ENCODE measurements around the gene BEND7.
"Not testable (repeated sequence)": the region's sequence is repeated elsewhere in the genome, so short reads cannot be mapped to it uniquely, and the experiment has no call there.

BEND7 gene

GRCh38 chr10:13425397-13425796 is 103.4 kb downstream of the BEND7 start:
- FAIRE-seq (no peak), DNase-seq (ENCODE audit: insufficient read length, low spot score) (no peak)

GRCh38 chr10:13422800-13423199 is 106.0 kb downstream of the BEND7 start:
- FAIRE-seq, result peak; percentile 60
- DNase-seq (ENCODE audit: insufficient read length, low spot score), result no peak

- FAIRE-seq (no peak), DNase-seq (ENCODE audit: insufficient read length, low spot score) (no peak)
Measured at GRCh38 chr10:13421382-13421917, 107.4 kb downstream of the BEND7 start.

GRCh38 chr10:13420532-13421307 is 108.1 kb downstream of the BEND7 start:
- DNase-seq (ENCODE audit: insufficient read length, low spot score), result no peak
- no peak for FAIRE-seq

DNA sequence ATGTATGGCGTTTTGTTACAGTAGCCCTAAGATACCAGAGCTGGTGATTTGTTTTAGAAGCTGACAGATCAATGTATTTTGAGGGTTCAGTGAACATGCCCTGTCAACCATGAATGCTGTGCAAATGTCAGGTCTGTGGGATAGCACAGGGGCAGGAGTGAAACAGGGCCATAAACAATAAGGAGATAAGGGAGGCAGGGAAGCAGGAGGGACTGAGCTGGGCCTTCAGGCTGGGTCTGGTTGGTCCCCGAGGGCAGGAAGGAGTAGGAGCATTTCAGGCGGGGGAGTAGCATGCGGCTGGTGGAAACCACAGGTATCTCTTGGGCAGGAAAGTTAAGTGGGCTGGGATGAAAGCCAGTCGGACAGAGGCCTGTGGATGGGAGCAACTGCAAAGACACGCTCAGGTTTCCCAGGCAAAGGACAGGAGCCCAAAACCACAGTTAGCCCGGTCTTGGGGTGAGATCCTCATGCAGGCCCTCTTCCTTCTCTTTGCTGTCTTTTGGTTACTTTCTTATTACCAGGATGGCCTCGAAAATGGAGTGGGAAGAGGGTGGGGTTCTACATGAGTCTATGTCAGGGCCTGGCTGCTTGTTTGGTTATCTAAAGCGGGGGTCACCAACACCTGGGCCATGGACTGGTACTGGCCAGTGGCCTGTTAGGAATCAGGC is 111.2 kb downstream of the BEND7 start:
- FAIRE-seq, result no peak
- no peak for DNase-seq (ENCODE audit: insufficient read length, low spot score)

- DNase-seq (ENCODE audit: insufficient read length, low spot score), result no peak
- no peak for FAIRE-seq
Measured at GRCh38 chr10:13416760-13417159, 112.1 kb downstream of the BEND7 start.

- no peak for FAIRE-seq
- no peak for DNase-seq (ENCODE audit: insufficient read length, low spot score)
Measured at GRCh38 chr10:13414855-13415254, 114.0 kb downstream of the BEND7 start.

DNA sequence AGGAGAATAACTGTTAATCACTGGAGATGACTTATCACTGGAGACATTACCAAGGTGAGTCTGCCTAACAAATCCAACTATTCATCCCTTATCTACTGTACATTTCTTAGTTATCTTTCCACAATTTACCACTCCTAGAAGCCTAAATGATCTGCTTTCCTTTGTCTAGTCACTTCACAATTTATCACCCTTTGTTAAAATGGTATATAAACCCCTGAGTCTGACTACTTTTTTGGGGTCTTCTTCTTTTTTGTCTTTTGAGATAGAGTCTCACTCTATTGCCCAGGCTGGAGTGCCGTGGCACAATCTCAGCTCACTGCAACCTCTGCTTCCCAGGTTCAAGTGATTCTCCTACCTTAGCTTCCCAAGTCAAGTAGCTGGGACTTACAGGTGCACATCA is 114.7 kb downstream of the BEND7 start:
- DNase-seq (ENCODE audit: insufficient read length, low spot score), result no peak
- FAIRE-seq, result no peak

GRCh38 chr10:13412894-13413293 is 115.9 kb downstream of the BEND7 start:
- DNase-seq (ENCODE audit: insufficient read length, low spot score) (no peak), FAIRE-seq (no peak)

DNA sequence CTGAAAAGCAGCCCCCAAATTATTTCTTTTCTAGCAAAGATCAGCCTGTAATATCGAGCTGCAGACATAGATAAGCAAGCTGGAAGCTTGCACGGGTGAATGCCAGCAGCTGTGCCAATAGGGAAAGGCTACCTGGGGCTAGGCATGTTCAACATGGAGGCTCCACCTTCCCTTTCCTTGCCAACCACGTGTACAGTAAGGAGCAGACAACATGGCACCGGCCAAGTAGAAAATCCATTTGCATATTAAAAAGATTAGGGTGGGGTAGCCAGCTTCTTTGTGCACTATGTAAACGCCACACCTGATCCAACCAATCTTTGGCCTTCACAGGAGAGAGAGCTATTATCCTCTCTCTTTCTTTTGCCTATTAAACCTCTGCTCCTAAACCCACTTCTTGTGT is 124.0 kb downstream of the BEND7 start:
- no peak for DNase-seq (ENCODE audit: insufficient read length, low spot score)
- FAIRE-seq, result no peak

DNA sequence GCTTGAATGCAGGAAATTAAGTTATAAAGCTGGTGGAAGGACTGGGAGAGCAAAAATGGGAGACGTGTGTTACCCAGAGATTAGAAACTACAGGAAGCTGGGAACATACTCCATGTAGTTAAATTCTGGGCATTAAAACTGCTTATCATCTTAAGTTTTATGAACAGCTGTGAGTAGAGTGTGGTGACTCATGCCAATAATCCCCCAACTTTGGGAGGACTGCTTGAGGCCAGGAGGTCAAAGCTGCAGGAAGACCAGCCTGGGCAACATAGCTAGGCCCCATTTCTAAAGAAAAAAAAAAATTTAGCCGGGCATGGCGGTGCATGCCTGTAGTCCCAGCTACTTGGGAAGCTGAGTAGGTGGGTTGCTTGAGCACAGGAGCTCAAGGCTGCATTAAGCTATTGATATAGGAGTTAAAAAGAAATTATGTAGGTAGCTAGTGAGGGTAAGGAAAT is 124.5 kb downstream of the BEND7 start:
- no peak for FAIRE-seq
- no peak for DNase-seq (ENCODE audit: insufficient read length, low spot score)

DNA sequence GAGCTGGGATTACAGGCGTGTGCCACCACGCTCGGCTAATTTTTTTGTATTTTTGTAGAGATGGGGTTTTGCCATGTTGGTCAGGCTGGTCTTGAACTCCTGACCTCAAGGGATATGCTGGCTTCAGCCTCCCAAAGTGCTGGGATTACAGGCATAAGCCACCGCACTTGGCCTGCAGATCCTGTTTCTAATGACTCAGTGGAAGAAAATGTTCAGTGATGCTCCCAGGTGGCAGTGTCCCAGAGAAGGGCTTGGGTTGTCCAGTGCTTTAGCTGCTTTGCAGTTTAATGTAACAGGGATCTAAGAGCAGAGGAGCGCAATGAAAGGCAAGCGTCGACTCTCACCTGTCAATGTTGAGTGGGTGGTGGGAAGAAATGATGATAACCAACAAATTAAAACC is 125.4 kb downstream of the BEND7 start:
- not testable (repeated sequence) for DNase-seq (ENCODE audit: insufficient read length, low spot score); FAIRE-seq

GRCh38 chr10:13402021-13402420 is 126.8 kb downstream of the BEND7 start:
- no peak for FAIRE-seq

DNA sequence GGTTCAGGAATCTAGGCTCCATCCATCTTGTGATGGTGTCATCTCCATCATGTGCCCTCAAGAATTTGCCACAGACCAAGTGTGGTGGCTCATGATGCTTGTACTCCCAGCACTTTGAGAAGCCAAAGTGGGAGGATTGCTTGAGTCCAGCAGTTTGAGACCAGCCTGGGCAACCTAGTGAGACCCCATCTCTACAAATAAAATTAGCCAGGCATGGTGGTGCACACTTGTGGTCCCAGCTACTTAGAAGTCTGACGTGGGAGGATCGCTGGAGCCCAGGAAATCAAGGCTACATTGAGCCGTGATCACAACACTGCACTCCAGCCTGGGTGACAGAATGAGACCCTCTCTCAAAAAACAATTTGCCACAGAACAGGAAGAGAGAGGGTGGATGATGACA is 127.7 kb downstream of the BEND7 start:
- DNase-seq (ENCODE audit: insufficient read length, low spot score), result no peak
- no peak for FAIRE-seq

More at GRCh38 chr10:13402021-13402420, 126.8 kb downstream of the BEND7 start:
- no peak for DNase-seq (ENCODE audit: insufficient read length, low spot score)

DNA sequence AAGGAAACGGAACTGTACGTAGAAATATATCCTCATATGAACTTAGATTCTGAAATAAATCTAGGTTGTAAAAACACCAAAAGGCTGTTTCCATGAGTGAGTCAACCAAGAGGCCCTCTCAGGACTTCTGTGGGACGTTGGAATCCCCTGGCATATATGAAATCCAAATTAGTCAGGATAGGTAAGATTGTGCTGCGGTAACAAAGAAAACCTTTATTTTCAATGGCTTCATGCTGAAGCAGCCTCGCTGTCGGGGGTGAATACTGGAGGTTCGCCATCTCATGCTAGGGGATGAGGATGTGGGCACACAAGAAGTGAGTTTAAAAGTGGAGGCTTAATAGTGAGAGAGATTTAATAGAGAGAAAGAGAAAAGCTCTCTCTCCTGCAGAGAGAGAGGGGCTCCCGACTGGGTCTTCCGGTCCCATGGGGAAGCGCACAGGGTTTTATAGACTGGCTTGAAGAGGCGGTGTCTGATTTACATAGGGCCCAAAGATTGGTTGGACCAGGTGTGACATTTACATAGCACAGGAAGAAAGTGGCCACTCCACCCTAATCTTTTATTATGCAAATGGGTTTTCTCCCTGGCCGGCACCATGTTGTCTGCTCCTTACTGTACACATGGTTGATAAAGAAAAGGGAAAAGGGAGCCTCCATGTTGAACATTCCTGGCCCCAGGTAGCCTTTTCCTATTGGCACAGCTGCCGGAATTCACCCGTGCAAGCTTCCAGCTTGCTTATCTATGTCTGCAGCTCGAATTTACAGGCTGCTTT is 128.4 kb downstream of the BEND7 start:
- FAIRE-seq (no peak), DNase-seq (ENCODE audit: insufficient read length, low spot score) (no peak)

GRCh38 chr10:13399752-13400151 is 129.1 kb downstream of the BEND7 start:
- FAIRE-seq (no peak), DNase-seq (ENCODE audit: insufficient read length, low spot score) (no peak)

DNA sequence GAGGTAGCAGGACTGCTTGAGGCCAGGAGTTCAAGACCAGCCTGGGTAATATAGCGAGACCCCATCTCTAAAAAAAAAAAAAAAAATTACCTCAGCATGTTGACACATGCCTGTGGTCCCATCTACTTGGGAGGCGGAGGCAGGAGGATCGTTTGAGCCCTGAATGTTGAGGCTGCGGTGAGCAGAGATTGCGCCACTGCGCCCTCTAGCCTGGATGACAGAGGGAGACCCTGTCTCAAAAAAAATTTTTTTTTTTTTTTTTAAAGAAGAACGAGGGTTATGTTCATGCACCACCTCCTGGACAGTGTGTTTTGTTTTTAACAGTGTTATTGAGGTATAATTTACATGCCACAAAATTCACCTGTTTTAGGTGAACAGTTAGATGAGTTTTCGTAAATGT is 129.6 kb downstream of the BEND7 start:
- FAIRE-seq (no peak), DNase-seq (ENCODE audit: insufficient read length, low spot score) (no peak)

DNA sequence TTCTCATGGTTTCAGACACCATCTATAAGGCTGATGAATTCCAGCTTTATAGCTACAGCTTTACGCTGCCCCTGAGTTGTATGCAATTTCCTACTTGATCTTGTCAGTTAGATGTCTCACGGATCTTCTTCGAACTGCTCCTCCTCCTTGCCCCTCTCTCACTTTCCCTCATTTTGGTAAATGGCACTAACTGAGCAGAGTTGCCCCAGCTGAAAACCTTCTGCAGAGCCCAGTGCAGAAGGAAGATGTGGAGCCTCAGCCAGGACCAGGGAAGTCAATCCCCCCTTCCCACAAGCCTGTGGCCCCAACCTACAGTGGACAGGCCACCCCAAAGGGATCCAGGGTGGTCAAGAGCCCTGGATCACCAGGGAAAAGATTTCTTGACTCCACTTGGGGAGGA is 131.8 kb downstream of the BEND7 start:
- FAIRE-seq, result no peak

DNA sequence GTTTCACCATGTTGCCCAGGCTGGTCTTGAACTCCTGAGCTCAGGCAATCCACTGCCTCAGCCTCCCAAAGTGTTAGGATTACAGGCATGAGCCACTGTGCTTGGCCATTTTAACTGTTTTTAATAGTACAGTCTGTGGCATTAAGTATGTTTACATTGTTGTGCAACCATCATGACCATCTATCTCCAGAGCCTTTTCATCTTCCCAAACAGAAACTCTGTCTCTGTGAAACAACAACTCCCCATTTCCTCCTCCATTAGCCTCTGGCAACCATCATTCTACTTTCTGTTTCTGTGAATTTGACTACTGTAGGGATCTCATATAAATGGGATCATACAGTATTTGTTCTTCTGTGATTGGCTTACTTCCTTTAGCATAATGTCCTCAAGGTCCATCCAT is 132.4 kb downstream of the BEND7 start:
- FAIRE-seq (no peak), DNase-seq (ENCODE audit: insufficient read length, low spot score) (no peak)

More for the DNA sequence above, 131.8 kb downstream of the BEND7 start:
- DNase-seq (ENCODE audit: insufficient read length, low spot score), result no peak

DNA sequence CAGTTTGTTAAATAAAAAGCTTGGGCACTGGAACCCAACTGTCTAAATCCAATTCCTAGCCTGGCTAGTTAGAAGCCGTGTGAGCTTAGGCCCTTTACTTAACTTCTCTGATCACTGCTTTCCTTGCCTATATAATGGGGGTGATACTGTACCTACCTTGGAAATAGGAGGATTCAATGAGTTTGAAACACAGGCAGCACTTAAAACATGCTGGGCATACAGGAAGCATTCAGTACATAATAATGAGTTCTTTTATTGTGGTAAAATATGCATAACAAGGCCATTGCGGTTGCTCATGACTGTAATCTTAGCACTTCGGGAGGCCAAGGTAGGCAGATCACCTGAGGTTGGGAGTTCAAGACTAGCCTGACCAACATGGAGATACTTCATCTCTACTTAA is 133.3 kb downstream of the BEND7 start:
- DNase-seq (ENCODE audit: insufficient read length, low spot score), result no peak
- no peak for FAIRE-seq

DNA sequence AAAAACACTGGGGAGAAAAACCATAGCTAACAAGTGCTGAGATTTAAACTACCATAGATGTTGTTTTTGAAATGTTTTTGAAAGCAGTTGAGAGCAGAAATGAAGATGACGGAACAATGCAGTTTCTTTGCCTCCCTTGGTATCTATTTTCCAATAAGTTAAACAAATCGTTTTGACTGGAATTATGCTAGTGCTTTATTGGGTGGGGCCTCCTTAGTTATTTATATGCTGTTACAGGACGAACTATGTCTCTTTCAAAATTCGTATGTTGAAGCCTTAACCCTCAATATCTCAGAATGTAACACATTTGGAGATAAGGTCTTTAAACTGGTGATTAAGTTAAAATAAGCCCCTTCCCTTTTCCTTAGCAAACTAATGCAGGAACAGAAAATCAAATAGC is 135.2 kb downstream of the BEND7 start:
- DNase-seq (ENCODE audit: insufficient read length, low spot score), result no peak
- FAIRE-seq, result no peak
